ENCODE measurements around the gene NFIX.

The NFIX gene

GRCh38 chr19:13024951-13025697 is 29.8 kb downstream of the NFIX start:
- TF ChIP-seq JUND (IDR thresholded peaks at IDR 0.05; ENCODE audit: low read depth): no peak
- no peak for DNase-seq (ENCODE audit: low read depth in 1 of 2, low spot score in 1 of 2)
- in situ Hi-C loops (cut with HindIII; ENCODE audit: low pct_unique_long_range_greater_than_20kb, low sequenced_read_pairs): no loop called here

GRCh38 chr19:13025819-13026456 is 30.7 kb downstream of the NFIX start:
- in situ Hi-C loops (cut with HindIII; ENCODE audit: low pct_unique_long_range_greater_than_20kb, low sequenced_read_pairs): no loop called here
- TF ChIP-seq JUND (IDR thresholded peaks at IDR 0.05; ENCODE audit: low read depth): no peak
- DNase-seq (ENCODE audit: low read depth in 1 of 2, low spot score in 1 of 2): no peak

DNA sequence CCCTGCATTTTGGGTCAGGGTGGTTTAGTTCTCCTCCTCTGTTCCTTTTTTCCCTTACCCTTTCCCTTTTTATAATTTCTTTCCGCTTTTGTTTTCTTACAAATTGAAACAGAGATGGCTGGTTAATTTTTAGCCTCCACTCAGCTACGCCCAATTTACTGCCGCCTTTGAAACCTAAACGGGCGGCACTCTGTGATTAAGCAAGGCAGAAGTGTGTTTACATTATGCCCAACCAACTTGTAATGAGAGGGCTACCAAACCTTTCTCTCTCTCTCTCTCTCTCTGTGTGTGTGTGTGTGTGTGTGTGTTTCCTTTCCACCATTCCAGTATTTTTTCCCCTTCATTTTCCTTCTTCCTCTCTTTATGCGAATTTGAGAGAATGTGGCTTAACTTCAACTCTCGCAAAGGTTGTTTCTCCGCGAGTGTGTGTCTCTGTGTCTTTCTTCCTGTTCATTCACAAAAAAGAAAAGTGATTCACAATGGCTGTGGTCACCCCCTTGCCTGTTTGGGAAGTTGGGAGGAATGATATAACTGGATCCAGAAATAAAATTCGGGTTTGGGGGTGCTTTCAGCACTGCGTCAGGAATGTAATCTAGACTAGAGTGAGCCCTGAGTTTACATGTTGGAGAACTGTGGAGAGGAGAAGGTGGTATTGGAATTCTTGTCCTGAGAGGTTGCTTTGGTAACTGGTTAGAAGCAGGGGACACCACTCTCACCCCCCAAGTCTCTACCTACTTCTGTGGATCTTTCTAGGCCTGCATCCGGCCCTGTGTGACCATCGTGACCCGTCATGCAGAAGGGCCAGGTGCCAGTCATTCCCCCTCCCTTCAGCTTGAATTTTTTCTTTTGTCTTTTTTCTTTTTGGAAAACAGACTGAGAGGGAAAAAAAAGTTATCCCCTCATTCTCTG is 31.4 kb downstream of the NFIX start:
- in situ Hi-C loops (cut with HindIII; ENCODE audit: low pct_unique_long_range_greater_than_20kb, low sequenced_read_pairs): no loop called here
- TF ChIP-seq JUND (IDR thresholded peaks at IDR 0.05; ENCODE audit: low read depth): no peak
- no peak for DNase-seq (ENCODE audit: low read depth in 1 of 2, low spot score in 1 of 2)

DNA sequence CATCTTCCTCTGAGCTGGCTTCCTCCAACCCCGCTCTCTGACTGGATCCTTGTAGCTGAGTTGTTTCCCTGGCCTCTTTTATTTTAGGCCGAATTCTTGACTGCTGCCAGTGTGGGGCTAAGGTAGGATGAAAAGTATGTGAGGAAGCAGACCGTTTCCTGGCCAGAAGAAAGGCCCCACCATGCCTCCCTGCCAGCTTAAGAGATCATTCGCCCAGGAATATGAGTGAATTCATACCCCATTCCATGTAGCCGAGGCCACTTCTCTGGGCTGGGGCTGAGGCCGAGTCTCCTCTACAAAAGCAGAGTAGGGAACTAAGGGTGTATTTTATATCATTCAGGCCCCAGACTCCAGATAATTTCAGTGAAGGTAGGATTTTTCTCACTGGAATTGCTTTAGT is 32.3 kb downstream of the NFIX start:
- no peak for DNase-seq (ENCODE audit: low read depth in 1 of 2, low spot score in 1 of 2)
- in situ Hi-C loops (cut with HindIII; ENCODE audit: low pct_unique_long_range_greater_than_20kb, low sequenced_read_pairs): no loop called here
- no peak for TF ChIP-seq JUND (IDR thresholded peaks at IDR 0.05; ENCODE audit: low read depth)

DNA sequence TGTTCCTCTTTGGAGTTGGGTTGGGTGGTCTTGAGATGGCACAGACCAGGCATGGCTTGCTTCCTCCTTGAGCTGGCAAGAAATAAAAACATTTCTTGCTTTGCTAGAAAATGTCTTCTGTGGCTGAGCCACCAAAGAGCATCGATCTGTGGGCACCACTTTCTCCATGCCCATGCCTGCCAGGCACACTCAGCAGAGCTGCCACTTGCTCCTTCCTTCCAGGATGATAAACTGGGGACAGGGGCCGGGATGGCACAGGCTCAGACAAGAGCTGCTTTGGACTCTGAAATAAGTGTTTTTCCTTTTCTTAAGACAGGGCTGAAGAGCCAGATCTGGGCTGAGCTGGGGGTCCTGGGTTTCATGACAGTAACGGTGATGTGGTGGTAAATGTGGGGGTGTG is 32.8 kb downstream of the NFIX start:
- no peak for TF ChIP-seq JUND (IDR thresholded peaks at IDR 0.05; ENCODE audit: low read depth)
- in situ Hi-C loops (cut with HindIII; ENCODE audit: low pct_unique_long_range_greater_than_20kb, low sequenced_read_pairs): no loop called here
- no peak for DNase-seq (ENCODE audit: low read depth in 1 of 2, low spot score in 1 of 2)

DNA sequence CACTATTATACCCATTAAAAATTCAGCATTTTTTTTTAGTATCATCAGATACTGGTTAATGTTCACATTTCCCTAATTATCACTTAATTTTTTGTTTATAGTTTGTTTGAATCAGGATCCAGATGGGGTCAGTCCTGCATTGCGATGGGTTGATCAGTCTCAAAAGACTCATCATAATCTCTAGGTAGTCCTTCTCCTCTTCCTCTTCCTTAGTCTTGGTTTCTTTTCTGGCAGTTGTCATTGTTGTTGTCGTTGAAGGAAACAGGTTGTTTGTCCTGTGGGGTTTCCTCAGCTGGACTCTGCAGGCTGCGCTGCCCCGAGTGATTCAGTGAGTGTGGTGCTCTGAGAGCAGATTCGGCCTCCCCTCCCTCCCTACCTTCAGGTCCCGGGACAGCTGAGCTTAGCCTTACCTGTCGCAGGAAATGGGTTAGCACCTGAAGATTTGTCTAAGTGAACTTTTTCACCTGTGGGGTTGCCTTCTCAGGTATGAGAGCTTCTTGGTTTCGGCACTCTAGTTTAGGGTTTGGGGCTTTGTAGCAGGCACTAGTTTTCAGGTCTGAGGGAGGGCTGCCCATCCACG is 34.1 kb downstream of the NFIX start:
- DNase-seq (ENCODE audit: low read depth in 1 of 2, low spot score in 1 of 2): no peak
- in situ Hi-C loops (cut with HindIII; ENCODE audit: low pct_unique_long_range_greater_than_20kb, low sequenced_read_pairs): no loop called here
- TF ChIP-seq JUND (IDR thresholded peaks at IDR 0.05; ENCODE audit: low read depth): no peak

- peak in 1 of 2 experiments; percentile 46 for DNase-seq (ENCODE audit: low read depth in 1 of 2, low spot score in 1 of 2)
- no peak for TF ChIP-seq JUND (IDR thresholded peaks at IDR 0.05; ENCODE audit: low read depth)
- in situ Hi-C loops (cut with HindIII; ENCODE audit: low pct_unique_long_range_greater_than_20kb, low sequenced_read_pairs): no loop called here
Observed at GRCh38 chr19:13029893-13030292, 34.6 kb downstream of the NFIX start.

DNA sequence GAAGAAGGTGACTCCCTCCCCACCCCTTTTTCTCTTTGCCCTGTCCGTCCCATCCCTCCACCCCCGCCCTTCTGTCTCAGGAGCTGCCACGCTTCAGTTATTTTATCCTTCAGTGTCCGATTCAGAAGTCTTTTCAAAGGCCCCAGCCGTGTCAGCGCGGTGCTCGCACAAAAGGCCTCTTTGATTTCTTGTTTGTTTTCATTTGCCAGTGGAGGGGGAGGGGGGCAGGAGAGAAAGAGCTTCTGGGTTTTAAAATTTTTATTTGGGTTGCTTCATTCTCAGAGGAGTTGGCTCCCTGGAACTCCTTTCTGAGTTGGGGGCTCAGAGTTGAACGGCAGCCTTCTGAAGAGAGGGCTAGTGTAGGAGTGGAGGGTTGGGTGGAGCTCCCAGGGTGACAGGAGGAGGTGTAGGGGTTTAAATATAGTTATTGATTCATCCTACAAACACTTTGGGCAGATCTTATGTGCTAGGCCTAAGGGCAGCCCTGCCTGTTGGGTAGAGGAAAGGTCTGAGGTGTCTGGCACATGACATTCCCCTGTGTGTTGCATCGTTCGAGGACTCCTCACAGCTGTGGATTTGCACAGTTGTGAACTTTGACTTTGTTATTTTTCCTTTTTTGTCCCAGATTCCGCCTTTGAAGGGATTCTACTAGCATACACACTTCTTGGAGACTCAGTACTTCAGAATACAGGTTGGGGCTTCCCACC is 36.8 kb downstream of the NFIX start:
- no peak for DNase-seq (ENCODE audit: low read depth in 1 of 2, low spot score in 1 of 2)
- no peak for TF ChIP-seq JUND (IDR thresholded peaks at IDR 0.05; ENCODE audit: low read depth)
- in situ Hi-C loops (cut with HindIII; ENCODE audit: low pct_unique_long_range_greater_than_20kb, low sequenced_read_pairs): no loop called here

GRCh38 chr19:13032837-13033236 is 37.6 kb downstream of the NFIX start:
- in situ Hi-C loops (cut with HindIII; ENCODE audit: low pct_unique_long_range_greater_than_20kb, low sequenced_read_pairs): no loop called here
- TF ChIP-seq JUND (IDR thresholded peaks at IDR 0.05; ENCODE audit: low read depth): no peak
- no peak for DNase-seq (ENCODE audit: low read depth in 1 of 2, low spot score in 1 of 2)

DNA sequence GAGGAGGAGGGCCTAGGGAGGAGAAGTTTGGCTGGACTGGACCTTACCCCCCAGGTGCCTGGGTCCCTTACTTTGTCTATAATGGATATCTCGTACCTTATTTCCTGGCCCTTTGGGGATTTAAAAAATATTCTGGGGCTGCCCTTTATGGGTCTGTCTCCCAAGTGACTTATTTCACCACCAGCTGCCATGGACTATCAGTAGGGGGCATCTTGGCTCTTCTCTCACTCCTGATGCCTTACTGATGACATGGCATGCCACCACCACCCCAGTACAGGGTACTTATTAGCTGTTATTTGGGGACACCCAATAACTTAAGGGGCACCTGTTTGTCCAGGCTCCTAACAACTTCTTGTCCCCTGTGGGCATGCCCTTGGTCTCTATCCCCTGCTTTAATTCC is 38.0 kb downstream of the NFIX start:
- no peak for TF ChIP-seq JUND (IDR thresholded peaks at IDR 0.05; ENCODE audit: low read depth)
- in situ Hi-C loops (cut with HindIII; ENCODE audit: low pct_unique_long_range_greater_than_20kb, low sequenced_read_pairs): no loop called here
- no peak for DNase-seq (ENCODE audit: low read depth in 1 of 2, low spot score in 1 of 2)

- TF ChIP-seq JUND (IDR thresholded peaks at IDR 0.05; ENCODE audit: low read depth): no peak
- DNase-seq (ENCODE audit: low read depth in 1 of 2, low spot score in 1 of 2): peak in 1 of 2 experiments; percentile 54
- in situ Hi-C loops (cut with HindIII; ENCODE audit: low pct_unique_long_range_greater_than_20kb, low sequenced_read_pairs): no loop called here
Observed at GRCh38 chr19:13033819-13034611, 38.7 kb downstream of the NFIX start.
